Daoy (cell line): ENCODE measurements around the gene CTU2. TPM values are rescaled to one million over a fixed set of nuclear protein-coding genes. Genes with fewer than 3 reads are reported as not detected.

Experiments
- DNase-seq: peaks from one replicate; pipeline ENCODE4 v3.0.0-alpha.2; 2015; ENCODE audit warnings: low read depth
- total RNA-seq: library from RNA; depleted of rRNA; stranded (reverse); fragments of >200 nt; shearing (Covaris generic); gene quantifications from 2 replicates; pipeline ENCODE4 v1.2.3, GENCODE V29; 2014

CTU2 gene
- total RNA-seq, 1 experiment from 2014 or later = 22.0 TPM

- no peak for DNase-seq
Measured at GRCh38 chr16:88697116-88697830, 9.0 kb upstream of the CTU2 start.

DNA sequence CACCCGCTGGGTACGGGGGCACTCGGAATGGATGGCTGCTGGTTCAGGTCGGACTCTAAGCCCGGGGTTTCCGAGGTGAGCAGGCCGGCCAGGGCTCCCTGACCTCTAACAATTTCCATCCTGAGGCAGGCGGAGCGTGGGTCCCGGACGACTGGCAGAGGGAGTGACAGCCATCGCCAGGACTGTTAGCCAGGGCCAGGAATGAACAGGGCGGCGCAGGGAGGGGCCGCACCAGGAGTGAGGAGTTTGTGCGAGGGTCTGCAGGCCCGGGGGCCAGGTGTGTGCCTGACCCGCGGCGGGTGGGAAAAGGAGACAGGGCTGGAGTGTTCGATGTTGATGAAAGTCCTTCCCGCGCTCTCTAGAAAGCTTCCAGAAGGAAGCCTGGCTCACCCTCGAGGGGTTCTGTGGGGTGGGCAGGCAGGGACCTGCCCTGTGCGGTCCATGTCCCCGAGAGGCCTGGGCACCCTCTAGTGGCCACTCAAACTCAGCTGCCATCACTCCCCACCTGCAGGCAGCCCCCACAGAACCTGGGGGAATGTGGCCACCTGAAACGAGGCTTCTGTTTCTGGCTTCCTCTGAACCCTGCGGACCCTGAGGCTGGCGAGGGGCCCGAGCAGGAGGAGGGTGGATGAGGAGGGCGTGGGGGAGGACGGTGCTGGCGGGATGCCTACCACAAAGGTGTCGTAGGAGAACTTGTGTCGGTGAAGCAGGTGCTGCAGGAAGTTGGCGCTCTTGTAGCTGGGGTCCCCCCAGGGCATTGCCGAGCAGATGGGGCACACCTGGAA is 8.3 kb upstream of the CTU2 start:
- DNase-seq = no peak

GRCh38 chr16:88698646-88699045 is 7.7 kb upstream of the CTU2 start:
- DNase-seq = no peak

DNA sequence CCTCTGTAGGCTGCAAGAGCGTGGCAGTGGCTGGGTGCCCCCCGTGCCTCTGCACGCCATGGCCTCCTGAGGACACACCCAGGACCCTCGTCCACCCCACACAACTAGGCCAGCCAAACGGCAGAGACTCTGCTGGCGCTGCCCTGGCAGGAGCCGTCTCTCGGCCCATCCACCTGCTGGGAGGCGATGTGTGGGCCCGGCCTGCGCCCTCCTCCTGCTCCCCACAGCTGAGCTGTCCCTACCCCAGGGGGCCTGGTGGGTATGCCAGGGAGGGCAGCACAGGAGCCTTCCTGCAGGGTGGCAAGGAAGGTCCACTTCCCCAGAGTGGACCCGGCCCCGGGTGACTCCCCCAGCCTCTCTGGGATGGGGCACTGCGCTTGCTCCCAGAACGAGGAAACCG is 7.1 kb upstream of the CTU2 start:
- DNase-seq = no peak

GRCh38 chr16:88700322-88700635 is 6.0 kb upstream of the CTU2 start:
- DNase-seq = no peak

DNA sequence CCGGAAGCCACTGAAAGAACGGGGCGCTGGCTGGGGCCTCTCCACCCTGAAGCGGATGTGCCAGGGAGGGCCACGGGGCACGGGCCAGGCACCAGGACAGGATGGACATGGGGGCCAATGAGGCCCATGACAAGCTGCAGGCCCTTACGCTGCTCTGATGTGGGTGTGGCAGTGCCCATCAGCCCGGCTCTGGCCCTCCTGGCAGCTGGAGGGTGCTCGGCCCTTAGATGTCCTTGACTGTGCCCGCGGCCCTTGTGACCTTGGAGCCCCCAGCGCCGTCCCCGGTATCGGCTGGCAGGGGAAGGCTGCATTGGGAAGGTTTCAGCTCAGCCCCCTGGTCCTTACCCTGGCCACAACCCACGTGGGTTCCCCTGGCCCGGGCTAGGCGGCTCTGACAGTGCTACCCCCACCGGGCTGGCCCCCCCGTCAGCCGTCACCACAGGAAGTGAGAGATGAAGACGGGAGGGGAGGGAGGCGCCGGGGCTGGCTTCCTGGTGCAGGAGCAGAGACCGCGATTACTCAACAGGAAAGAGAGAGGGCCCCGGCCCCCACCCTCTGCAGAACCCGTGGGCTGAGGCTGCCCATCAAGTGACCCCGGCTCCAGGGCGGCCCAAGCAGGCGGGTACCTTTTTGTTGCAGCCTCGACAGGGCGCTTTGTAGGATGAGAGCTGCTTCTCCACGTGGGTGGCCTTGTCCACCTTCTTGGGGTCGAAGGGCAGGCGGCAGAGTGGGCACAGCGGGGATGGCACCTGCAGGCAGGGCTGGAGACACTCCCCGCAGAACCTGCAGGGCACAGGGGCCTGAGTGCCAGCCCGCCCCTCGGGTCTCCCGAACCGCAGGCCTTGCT is 5.4 kb upstream of the CTU2 start:
- peak; percentile 94 for DNase-seq

DNA sequence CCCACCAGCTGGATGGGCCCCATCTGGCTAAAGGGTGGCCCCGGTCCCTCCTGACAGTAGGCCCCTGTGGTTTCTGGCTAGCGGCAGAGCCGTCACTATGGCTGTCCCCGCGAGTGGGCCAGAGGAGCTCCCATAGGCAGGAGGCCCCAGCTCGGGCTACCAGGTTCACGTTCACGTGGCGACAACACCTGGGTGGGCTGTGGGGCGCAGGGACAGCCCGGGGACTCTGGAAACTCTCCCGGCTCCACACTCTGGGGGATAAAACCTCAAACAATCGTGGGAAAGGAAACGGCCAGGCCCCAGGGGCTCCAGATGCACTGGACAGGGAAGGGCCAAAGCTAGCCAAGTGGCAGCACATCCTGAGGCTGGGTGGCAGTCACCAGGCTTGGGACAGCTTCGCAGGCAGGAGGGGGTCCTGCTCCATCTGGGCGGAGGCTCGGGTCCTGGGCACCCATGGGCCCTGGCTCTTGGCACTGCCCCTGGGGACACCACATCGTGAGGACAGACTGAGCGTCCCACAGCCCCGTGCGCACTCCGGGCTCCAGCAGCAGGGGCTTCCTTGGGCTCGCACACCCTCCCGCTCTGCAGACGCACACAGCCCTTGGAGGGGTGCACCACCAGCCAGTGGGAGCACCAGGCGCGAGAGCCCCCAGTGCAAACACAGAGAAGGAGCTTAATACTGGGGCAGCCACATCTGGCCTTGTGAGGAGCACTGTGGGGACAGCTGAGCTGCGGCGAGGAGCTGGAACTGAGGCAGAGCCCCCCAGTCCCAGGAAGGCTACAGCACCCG is 4.5 kb upstream of the CTU2 start:
- no peak for DNase-seq

- DNase-seq = no peak
Measured at GRCh38 chr16:88702371-88703210, 3.7 kb upstream of the CTU2 start.

DNA sequence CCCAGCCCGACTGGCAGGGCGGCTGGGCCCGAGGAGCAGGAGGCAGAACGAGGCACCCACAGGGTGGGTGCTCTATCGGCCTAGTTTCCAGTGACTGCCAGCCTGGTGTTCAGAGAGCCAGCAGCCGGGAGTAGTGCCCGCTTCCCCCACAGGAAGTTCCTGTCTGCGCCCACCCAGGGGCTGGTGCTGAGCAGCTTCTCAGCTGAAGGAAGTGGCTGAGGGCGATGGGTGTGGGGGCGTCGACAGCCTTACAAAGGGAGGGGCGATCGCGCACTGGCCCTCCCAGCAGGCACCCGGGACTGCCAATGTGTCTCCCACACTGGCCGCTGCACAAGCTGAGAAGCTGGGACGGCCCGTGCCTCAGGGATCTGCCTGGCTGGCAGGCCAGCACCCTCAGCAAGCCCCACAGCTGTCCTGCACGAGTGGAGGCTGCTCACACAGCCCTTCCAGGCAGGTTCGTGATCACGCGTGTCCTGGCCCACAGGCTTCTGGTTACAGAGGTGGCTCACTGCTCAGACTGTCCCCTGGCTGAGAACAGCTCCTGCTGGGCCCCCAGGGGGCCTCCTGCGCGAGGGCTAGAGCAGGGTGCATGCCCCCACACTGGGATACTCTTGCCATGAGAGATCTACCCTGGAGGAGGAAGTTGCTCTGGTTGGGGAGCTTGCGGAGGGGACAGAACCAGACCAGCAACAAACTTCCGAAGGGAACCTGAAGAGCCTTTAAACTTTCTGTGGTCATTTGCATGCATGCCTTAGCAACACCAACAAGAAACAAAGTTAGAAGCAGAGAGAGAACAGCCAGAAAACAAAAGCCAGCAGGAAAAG is 2.6 kb upstream of the CTU2 start:
- DNase-seq = peak; percentile 47

GRCh38 chr16:88705076-88705684 is 1.1 kb upstream of the CTU2 start:
- DNase-seq = no peak

DNA sequence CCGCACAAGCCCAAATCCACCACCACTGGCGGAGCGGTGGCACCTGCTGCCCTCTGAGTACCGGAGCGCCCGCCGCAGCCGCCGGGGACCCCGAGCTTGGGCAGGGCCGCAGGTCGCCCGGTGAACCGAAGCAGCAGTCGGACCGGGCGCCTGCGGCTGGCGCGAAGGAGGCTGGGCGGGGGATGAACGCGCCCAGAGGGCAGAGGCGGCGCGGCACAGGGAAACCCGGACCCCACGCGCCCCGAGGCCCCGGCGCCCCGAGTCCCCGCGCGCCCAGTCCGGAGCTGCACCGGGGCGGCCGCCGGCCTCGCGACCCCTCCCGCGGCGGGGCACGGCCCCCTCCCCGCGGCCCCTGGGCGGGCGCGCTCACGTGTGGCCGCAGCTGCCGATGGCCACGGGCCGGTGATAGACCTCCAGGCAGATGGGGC is 488 bp upstream of the CTU2 start:
- no peak for DNase-seq

- DNase-seq = no peak
Measured at GRCh38 chr16:88706965-88707826, 893 bp downstream of the CTU2 start.

DNA sequence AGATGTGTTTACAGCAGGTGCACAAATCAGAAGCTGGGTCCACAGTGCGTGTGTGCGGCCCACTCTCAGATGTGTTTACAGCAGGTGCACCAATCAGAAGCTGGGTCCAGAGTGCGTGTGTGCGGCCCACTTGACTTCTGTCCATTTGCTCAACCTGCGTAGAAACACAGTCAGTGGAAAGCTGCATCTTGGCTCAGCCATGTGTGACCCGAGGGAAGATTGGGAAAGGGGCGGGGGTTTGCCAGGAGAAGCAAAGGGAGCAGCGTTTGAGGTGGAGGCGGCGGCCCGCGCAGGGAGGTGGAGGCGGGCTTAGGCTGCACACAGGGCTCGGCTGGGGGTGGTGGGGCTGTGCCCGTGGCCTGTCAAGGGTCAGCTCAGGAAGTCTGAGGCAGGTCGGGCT is 4.3 kb downstream of the CTU2 start:
- DNase-seq = no peak

DNA sequence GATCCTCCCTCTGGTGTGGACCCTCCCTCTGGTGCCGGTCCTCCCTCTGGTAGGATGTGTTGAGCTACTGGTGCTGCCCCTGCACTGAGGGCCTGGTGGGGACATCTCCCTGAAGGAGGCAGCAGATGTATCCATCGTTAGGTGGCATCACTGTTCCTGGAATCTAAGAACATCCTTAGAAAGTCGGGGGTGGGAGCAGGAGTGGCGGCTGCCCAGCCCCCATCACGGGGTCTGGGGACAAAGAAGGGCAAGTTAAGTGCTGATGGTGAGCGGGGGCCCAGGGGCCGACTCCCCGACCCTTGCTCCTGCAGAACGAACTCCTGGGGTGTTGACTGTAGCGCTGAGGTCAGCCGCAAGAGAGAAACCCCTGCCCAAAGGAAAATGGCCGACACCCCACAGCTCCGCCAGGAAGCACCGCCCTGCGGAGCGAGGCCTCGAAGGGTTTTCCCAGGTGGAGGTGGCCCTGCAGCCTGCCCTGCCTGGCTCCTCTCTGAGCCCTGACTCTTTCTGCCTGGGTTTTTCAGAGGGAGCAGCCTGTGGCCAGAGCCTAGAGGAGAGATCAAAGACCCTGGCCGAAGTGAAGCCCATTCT is 5.5 kb downstream of the CTU2 start:
- no peak for DNase-seq

DNA sequence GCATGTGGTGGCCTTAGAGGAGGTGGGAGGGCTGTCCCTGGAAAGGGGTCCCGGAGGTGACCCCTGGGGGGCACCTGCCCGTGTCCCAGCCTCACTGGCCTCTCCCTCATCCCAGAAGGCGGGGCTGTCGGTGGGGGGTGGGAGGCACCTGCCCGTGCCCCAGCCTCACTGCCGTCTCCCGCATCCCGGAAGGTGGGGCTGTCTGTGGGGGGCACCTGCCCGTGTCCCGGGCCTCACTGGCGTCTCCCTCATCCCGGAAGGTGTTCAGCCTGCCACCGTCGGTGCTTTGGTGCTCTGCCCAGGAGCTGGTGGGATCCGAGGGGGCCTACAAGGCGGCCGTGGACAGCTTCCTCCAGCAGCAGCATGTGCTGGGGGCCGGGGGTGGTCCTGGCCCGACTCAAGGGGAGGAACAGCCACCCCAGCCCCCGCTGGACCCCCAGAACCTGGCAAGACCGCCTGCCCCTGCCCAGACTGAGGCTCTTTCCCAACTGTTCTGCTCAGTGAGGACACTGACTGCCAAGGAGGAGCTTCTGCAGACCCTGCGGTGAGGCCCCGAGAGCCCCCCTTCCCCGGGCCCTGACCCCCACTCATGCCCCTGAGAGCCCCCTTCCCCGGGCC is 6.2 kb downstream of the CTU2 start:
- DNase-seq = no peak

DNA sequence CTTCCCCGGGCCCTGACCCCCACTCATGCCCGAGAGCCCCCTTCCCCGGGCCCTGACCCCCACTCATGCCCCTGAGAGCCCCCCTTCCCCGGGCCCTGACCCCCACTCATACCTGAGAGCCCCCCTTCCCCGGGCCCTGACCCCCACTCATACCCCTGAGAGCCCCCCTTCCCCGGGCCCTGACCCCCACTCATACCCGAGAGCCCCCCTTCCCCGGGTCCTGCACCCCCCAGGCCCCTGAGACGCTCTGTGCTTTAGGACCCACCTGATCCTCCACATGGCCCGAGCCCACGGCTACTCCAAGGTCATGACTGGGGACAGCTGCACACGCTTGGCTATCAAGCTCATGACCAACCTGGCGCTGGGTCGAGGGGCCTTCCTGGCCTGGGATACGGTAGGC is 6.8 kb downstream of the CTU2 start:
- DNase-seq = no peak

GRCh38 chr16:88713568-88714419 is 7.5 kb downstream of the CTU2 start:
- DNase-seq = no peak
